Raji (cell line): Measurements from ENCODE around the gene EIF2A.

Source experiments
- POLR2A ChIP-seq: IDR thresholded peaks from 2 replicates; pipeline ENCODE4 v1.6.1; 2011; ENCODE audit warnings: low read depth, low read length, control low read depth; ENCODE audit not compliant: insufficient read depth

The EIF2A gene

GRCh38 chr3:150582620-150583019 lies 36.0 kb downstream of the EIF2A start:
- no peak for TF ChIP-seq POLR2A

GRCh38 chr3:150583028-150583427 lies 36.4 kb downstream of the EIF2A start:
- TF ChIP-seq POLR2A, result no peak

GRCh38 chr3:150588027-150588830 lies 41.6 kb downstream of the EIF2A start:
- TF ChIP-seq POLR2A, result no peak

- no peak for TF ChIP-seq POLR2A
Measured at GRCh38 chr3:150589759-150590158, 43.2 kb downstream of the EIF2A start.

- no peak for TF ChIP-seq POLR2A
Measured at GRCh38 chr3:150594150-150594549, 47.6 kb downstream of the EIF2A start.

GRCh38 chr3:150597646-150598045 lies 51.1 kb downstream of the EIF2A start:
- no peak for TF ChIP-seq POLR2A

GRCh38 chr3:150599611-150600297 lies 53.2 kb downstream of the EIF2A start:
- no peak for TF ChIP-seq POLR2A

- TF ChIP-seq POLR2A, result no peak
Measured at GRCh38 chr3:150602426-150603152, 56.0 kb downstream of the EIF2A start.

- peak; percentile 99 for TF ChIP-seq POLR2A
Measured at GRCh38 chr3:150603153-150603979, 56.8 kb downstream of the EIF2A start, which contains the start of gene SELENOT. TSS of gene SELENOT (plus strand) at chr3:150603321. CDS start at chr3:150603363, 42 bp downstream.

- no peak for TF ChIP-seq POLR2A
Measured at GRCh38 chr3:150603980-150604319, 57.4 kb downstream of the EIF2A start.

GRCh38 chr3:150605998-150606641 lies 59.5 kb downstream of the EIF2A start:
- TF ChIP-seq POLR2A, result no peak

- no peak for TF ChIP-seq POLR2A
Measured at GRCh38 chr3:150607267-150608065, 60.9 kb downstream of the EIF2A start.

- TF ChIP-seq POLR2A, result no peak
Measured at GRCh38 chr3:150609988-150610387, 63.4 kb downstream of the EIF2A start.

- TF ChIP-seq POLR2A, result no peak
Measured at GRCh38 chr3:150610785-150611184, 64.2 kb downstream of the EIF2A start.
